Measurements from ENCODE around the gene KIF3C. TPM values are rescaled to one million over a fixed set of nuclear protein-coding genes. Genes with fewer than 3 reads are reported as not detected.

Gene KIF3C
- 9.7 and 14.0 TPM in 2 replicates for total RNA-seq

GRCh38 chr2:25982273-25982967 lies at the start of gene KIF3C:
Gene KIF3C (minus strand): TSS chr2:25982497. CDS start chr2:25981917, 580 bp downstream.

GRCh38 chr2:25878361-25879132 lies 103.8 kb downstream of the KIF3C start, which contains the start of gene ASXL2:
Gene ASXL2 (minus strand): TSS chr2:25878487. CDS start chr2:25878222, 265 bp downstream.

Other genes starting within 250 kb of the KIF3C start
- 6.9 and 7.2 TPM in 2 replicates for gene ASXL2, start 104.0 kb downstream of the KIF3C start, total RNA-seq
- 156 and 159 TPM in 2 replicates for gene RAB10, start 51.6 kb upstream of the KIF3C start, total RNA-seq
- gene GAREM2, start 190.6 kb upstream of the KIF3C start, total RNA-seq: 0.22 and 0.50 TPM in 2 replicates